IPS DF 4.7 (cell line): ENCODE data around the gene FLT1.

Experiments
- DNase-seq: peaks from one replicate; pipeline ENCODE4 v3.0.0-alpha.2; 2013; ENCODE audit warnings: low spot score; ENCODE audit errors: extremely low read depth

Gene FLT1

GRCh38 chr13:28494778-28495537 lies at the start of gene FLT1:
Gene FLT1 (minus strand): TSS chr13:28495128. CDS start chr13:28494843, 285 bp downstream.
- no peak for DNase-seq

DNA sequence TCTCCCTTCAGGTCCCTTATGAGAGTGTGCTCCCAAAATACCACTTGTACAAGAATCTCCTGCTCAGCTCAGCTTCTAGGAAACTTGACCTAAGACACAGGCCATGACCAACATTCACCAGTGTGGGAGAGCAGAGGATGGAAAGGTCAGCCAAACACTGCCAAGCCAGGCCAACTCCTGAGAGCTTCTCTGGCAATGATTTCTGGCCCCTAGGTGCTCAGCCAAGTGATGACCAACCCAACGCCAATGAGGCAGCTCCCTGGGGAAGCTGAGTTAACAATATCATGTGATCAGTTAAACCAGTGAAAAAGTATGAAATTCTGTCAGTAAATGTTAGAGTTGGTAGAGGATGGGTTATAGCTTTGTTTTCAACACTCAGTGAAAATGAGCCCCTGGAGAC lies 49.1 kb upstream of the FLT1 start:
- DNase-seq: no peak

DNA sequence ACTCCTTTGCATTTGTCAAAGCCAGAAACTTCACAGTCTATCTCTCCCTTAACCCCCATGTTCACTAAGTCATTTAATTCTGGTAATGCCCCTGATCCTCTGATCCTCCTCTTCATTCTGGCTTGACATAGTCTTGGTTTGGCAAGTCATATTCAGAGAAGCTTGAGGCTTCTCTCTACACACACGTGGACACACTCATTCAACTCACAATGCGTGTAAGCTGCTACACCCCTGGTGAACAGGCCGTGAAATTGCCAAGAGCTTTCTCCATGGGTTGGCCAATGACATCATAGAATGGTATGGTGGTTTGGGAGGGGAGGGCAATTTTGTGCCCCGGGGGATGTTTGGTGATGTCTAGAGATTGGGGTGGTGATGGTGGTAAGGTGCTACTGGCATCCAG lies 47.9 kb upstream of the FLT1 start:
- DNase-seq: no peak

DNA sequence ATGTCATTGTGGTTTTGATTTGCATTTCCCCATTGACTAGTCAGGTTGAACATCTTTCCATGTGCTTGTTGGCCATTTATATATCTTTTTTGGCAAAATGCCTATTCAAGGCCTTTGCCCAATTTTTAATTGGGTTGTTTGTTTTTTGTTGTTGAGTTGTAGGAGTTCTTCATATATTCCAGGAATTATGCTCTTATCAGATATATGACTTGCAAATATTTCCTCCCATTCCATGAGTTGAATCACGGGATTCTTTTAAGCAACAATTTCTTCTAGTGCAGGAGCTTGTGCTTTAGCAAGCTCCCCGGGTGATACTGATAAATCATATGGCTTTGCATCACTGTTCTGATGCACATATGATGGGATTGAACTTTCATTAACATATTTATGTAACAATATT lies 47.0 kb upstream of the FLT1 start:
- DNase-seq: no peak

DNA sequence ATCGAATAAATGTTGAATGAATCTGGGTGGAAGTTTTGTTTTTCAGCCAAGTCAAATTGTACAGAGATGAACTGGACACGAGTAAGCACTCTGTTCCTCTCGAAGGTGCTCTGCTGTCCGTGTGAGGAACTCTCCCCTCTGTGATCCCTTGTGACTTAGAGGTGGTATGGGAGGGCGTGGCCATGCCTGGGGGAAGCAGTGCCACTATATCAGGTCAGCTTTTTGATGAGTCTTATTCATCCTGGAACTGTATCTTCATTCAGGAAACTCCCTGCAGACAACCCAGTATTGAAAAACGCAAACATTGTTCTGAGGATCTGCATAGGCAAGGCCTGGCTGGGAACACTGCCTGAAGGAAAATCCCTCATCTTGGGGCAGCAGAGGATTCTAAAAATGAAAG lies 45.7 kb upstream of the FLT1 start:
- DNase-seq: no peak

- DNase-seq: no peak
These were observed 44.8 kb upstream of the FLT1 start for GRCh38 chr13:28539625-28540286.

- DNase-seq: no peak
These were observed 44.0 kb upstream of the FLT1 start for GRCh38 chr13:28538932-28539331.

DNA sequence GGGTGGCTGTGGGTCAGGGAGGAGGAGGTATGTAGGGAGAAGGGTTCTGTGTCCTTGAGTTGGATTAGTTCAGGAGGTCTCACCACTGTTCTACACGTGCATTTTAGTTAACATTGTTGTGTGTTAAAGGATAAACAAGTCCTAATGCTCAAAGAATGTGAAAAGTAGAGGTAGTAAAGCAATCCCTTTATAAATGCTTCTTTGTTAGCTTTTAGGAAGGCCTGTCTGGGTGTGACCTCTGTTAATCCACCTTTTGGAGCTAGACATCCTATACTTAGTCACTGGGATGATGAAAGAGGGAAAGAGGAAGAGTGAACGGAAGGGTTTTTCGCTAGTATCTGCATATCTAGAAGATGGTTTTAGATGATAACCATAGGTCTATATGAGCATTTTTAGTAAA lies 42.2 kb upstream of the FLT1 start:
- no peak for DNase-seq

GRCh38 chr13:28536371-28536770 lies 41.4 kb upstream of the FLT1 start:
- no peak for DNase-seq

DNA sequence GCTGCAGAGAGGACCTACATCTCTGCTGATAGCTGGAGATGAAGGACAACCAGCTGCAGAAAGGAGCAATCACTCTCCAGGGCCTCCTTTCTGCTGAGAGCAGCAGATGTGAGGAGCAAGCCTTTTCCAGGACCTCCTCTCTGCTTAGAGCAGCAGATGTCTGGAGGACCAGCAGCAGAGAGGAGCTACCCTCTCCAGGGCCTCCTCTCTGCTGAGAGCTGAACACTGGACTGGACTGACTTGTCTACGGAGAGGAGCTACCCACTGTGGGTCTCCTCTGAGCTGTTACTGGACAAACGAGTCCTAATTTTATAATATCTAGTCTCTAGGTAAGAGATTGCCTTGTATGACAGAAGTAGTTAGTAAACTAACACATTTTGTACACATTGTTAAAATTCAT lies 40.8 kb upstream of the FLT1 start:
- no peak for DNase-seq

GRCh38 chr13:28534801-28535200 lies 39.9 kb upstream of the FLT1 start:
- DNase-seq: no peak

- DNase-seq: no peak
These were observed 39.3 kb upstream of the FLT1 start for GRCh38 chr13:28534210-28534609.

DNA sequence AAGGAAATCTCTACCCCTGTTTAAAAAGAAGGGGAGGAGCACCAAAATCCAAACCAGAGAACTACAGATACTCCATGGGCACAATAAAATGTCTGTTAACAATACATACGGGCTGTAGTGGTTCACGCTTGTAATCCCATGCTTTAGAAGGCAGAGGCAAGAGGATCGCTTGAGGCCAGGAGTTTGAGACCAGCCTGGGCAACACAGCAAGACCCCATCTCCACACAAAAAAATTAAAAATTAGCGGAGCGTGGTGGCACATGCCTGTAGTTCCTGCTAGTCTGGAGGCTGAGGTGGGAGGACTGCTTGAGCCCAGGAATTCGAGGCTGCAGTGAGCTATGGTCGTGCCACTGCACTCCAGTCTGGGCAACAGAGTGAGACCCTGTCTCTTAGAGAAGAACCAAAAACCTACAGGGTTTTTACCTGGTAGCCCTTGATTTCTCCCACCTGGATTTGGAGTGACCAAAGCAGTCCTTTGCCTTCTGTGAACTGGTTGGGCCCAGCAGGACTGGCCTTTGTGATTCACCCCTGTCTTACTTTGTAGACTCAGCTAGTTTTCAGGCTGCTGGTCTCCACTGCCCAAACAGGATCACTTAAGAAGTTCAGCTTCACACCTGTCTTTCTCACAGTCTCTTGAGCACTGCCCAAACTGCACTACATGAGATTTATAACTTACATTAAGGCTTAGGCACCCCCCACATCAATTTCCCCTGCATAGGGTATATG lies 38.7 kb upstream of the FLT1 start:
- no peak for DNase-seq

DNA sequence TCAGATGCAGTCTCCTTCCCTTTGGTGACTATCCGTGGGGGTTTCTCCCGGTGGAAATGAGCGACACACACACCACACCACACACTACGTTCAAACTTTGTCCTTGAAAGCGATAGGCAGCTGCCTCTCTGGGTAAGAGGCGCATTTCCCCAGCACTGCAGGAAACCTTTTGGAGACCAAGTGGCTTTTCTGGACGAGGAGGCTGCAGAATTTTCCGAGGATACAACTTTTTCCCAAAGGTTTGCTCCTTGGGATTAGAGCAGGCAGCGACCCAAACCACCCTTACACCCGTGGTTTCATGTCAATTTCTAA lies 38.2 kb upstream of the FLT1 start:
- no peak for DNase-seq

- DNase-seq: no peak
These were observed 37.6 kb upstream of the FLT1 start for GRCh38 chr13:28532388-28533124.

- DNase-seq: no peak
These were observed 37.0 kb upstream of the FLT1 start for GRCh38 chr13:28531845-28532387.

- no peak for DNase-seq
These were observed 36.3 kb upstream of the FLT1 start for GRCh38 chr13:28531077-28531844.

DNA sequence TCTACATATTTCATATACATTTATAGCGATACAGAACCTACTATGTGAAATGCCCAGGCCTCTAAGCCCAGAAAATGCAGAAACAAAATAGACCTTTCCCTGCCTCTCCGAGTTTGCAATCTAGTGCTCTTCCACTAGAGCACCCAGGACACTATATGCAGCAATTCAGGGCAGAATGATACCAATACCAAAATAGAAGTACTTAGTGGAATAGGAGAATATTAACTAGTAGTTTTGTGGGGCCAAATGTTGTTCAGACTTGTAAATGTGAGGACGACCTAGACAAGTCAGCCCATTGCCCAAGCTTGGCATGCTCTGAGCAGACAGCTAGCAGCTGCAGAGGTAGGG lies 35.8 kb upstream of the FLT1 start:
- DNase-seq: no peak

GRCh38 chr13:28529836-28530235 lies 34.9 kb upstream of the FLT1 start:
- no peak for DNase-seq

- no peak for DNase-seq
These were observed 33.9 kb upstream of the FLT1 start for GRCh38 chr13:28528848-28529247.

DNA sequence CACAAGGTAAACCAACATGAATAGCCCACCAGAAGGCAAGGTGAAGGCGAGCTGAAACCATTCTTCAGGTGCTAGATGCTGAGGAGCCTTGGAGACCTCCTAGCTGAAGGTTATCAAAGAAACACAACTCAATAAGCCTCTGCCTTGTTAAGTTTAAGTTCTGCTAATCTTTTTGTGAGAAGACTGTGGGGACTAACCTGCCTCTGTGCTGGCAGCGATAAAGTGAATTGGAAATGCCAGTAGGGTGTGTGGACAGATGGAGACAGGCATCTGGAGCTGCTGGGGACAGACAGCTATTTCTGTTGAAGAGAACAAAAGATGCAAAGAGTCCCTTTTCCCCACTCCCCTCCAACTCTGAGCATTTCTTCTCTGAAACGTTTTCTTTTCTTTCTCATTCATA lies 33.5 kb upstream of the FLT1 start:
- no peak for DNase-seq
